GM21619 (cell line): Measurements from ENCODE around the gene MERTK.

Source experiments
- ATAC-seq: cut with Tn5 transposase; IDR thresholded peaks from one replicate; pipeline ENCODE4 v1.9.1; 2021; ENCODE audit not compliant: unreplicated experiment

MERTK gene

DNA sequence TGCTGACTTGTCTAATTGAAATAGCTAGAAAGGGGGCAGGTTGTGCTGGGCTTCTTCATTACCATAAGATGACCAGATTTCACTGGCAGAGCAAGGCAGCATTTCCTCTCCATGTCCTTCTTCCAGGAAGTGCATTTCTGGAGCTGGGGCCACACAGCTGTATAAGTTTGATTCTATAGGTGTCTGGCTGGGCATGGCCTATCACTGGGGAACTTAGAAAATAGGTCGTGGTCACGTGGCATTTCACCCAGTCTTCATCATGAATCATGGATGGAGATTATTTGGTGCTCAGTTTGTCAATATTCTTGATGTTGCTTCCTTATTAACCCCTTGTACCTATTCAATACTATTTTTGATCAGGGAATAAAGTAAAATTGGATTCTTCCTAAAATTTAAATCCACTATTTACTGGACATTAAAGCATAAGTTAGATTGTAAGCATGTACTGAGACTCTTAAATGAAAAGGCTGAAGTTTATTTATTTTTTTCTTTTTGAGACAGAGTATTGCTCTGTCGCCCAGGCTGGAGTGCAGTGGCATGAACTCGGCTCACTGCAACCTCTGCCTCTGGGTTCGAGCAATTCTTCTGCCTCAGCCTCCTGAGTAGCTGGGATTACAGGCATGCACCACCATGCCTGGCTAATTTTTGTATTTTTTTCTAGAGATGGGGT is 107.1 kb downstream of the MERTK start:
- no peak for ATAC-seq

- no peak for ATAC-seq
Measured at GRCh38 chr2:112006076-112006410, 107.6 kb downstream of the MERTK start.

DNA sequence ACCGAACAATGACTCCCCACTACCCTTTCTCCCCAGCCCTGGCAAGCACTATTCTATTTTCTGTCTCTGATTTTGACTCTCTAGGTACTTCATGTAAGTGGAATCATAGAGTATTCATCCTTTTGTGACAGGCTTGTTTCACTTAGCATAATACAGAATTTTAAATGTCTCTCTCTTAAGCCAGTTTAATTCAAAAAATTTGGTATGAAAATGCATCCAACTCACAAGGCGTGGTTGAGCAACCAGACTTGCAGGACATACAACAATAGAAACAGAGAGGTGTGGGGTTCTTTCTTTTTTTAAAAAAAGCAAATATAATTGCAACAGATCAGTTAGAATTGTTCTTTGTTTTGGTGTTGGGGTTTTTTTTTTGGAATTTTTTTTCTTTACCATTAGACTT is 109.1 kb downstream of the MERTK start:
- no peak for ATAC-seq

DNA sequence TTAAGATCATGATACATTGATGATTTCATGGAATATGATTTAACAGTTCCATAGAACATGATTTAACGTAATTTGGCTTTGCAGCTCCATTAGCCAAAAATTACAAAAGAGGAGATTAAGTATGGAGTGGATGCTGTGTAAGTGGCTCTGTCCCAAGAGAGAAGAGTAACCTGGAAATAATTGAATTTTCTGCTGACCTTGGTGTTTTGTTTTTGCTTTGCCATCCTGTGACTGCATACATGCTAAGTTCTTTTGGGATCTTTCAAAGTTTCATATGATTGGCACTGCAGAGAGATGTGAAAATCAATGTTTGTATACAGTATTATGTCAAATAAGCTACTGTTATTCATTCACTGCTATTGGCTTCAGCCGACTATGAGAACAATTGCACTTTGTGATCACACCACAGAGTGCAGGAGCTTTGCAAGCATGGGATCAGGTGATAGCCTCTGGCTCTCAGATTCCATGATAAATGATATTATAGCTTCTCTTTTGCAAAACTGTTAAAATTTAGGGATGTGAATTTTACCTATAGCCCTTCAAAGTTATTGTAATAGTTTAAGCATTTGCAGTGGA is 110.6 kb downstream of the MERTK start:
- ATAC-seq = no peak

- ATAC-seq = no peak
Measured at GRCh38 chr2:112010751-112011150, 112.3 kb downstream of the MERTK start.

DNA sequence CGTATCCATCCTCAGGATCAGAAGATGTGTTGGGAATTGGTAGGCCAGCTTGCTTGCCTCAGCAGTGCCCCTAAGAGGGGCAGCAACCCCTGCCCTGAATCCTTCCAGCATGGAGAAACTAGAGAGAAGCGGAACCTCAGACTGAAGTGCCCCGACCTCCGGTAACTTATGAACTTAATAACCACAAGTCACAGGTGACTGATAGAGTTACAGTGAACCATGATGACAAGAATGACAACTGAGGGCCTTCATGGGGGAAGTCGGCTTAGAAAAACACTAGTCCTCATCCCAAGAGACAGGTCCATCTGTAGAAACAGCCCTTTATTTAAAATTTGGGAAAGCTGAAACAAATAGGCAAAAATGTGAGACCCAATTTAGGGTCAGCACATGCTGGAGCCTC is 114.1 kb downstream of the MERTK start:
- no peak for ATAC-seq

- no peak for ATAC-seq
Measured at GRCh38 chr2:112018846-112019245, 120.4 kb downstream of the MERTK start.

- ATAC-seq = no peak
Measured at GRCh38 chr2:112019569-112019982, 121.2 kb downstream of the MERTK start.

DNA sequence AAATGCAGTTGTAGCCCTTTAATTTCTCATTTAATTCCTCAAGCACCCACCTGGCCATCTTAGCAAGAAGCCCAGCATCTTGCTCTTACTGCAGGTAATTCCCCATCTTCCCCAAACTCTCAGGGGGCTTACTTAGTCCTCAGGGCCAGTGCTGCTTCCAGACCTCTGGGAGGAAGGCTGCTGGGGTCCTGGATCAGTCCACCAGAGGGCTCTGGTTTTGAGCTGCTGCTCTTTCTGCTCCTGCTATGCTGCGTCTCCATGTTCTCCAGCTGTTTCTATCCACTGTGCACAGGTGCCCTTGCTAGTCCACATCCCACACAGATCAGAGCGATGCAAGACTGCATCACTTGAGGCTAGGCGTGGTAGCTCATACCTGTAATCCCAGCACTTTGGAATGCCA is 122.2 kb downstream of the MERTK start:
- ATAC-seq = no peak

GRCh38 chr2:112021290-112021689 is 122.9 kb downstream of the MERTK start:
- no peak for ATAC-seq

GRCh38 chr2:112021781-112022231 is 123.4 kb downstream of the MERTK start:
- ATAC-seq = no peak

- ATAC-seq = no peak
Measured at GRCh38 chr2:112023707-112024106, 125.3 kb downstream of the MERTK start.

DNA sequence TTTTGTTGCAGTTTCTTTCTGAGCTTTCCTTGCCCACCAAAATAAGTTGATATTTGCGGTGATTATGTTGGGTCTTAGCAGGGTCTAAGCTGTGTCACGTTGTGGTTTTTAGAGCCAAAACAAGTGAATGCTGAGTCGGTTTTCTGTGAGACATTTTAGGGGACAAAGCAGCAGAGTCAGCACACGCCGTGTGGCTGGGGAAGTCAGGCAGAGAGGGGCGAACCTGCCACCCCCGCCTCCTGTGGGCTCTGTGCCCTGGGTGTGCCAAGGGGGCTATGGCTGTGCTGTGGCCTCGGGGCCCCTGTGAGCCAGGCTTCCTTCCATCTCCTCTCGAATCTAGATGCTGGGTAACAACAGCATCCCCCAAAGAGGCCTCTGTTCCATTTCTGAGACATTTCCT is 125.8 kb downstream of the MERTK start:
- ATAC-seq = no peak

DNA sequence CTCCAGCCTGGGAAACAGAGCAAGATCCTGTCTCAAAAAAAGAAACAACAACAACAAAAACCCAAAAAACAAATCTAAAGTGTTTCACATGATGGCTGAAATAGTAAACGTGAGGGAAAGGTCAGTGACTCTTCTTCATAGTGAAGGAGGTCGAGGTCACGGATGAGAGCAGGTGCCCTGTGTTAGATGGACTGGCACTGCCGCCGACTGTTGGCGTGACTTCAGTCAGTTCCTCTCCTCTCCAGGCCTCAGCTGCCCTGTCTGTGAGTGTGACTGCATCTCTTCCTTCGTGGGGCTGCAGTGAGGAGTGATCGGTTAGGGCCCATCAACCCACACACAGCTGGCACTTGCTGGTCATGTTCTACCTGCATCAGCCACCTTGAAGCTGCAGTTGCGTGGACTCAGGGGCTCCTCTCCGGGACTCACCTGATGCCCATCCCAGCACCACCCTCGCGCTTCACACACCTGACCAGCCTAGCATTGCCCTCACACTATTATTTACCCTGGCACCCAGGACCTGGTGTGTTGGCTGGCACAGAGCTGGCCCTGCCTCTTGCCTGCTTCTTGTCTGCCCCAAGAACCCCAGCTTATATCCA is 126.6 kb downstream of the MERTK start:
- no peak for ATAC-seq

- no peak for ATAC-seq
Measured at GRCh38 chr2:112026509-112026908, 128.1 kb downstream of the MERTK start.

DNA sequence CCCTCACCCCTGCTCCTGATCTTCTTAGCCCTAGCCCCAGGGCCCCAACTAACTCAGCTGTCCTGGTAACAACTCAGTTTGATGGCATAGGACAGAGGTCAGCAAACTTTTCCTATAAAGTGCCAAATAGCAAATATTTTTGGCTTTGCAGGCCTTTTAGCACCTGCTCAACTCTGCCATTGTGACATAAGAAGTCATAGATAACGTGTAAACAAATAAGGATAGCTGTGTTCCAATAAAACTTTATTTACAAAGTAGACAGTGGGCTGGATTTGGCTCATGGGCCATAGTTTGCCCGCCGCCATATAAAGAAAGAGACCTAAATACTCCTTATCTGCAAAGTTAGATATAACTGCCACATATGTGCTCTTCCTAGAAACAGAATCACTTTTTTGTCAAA is 129.4 kb downstream of the MERTK start:
- ATAC-seq = no peak

GRCh38 chr2:112029164-112029563 is 130.8 kb downstream of the MERTK start:
- no peak for ATAC-seq

- ATAC-seq = no peak
Measured at GRCh38 chr2:112031473-112032223, 133.2 kb downstream of the MERTK start.

DNA sequence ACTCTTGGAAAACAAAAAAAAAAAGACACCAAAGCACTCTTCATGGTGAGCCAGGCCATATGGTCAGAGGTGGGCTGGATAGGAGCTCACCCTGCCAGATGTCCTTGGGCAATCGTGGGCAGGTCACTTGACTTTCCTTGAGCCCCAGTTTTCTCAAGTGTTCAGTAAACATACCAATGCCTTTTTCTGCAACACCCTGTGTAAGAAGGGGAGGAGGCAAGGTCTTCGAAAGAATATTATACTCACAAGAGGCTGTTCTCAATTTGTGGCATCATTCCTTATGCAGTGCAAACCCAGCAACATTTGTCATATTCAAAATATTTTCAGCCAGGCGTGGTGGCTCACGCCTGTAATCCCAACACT is 133.8 kb downstream of the MERTK start:
- ATAC-seq = no peak

DNA sequence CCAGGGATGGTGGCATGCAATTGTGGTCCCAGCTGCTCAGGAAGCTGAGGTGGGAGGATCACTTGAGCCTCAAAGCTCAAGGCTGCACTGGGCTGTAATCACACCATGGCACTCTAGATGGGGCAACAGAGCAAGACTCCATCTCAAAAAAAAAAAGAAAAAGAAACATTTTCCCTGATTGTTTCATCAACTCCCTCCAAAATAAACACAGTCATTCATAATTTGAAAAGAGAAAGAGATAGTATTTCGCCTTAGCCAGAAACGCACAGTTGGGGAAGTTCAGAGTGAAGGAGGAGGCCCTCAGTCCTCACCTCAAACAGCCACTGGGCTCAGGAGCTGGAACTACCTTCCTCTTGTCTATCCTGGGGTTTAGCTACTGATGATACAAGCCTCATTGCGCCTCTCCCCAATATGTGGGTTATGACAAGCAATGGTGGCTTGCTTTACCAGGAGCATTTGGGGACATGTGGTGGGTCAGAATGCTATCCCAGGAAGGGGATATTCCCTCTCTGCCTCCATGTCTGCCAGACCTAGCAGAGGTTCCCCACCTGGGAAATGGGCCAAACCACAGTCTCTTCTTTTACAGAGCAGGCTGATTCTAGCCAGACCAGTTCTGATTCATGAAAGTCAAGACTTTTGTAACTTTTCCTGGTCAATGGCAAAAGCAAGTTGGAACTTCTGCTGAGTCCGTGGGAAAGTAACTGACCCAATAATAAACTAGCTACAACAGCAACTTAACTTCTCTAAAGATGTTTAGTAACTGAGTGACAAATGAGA is 134.5 kb downstream of the MERTK start:
- no peak for ATAC-seq

GRCh38 chr2:112033600-112033999 is 135.2 kb downstream of the MERTK start:
- ATAC-seq = no peak
